ENCODE data around the gene G2E3. TPM values are rescaled to one million over a fixed set of nuclear protein-coding genes. Genes with fewer than 3 reads are reported as not detected.

G2E3 gene
- total RNA-seq, 1 experiment from 2014 or later: 51.5 TPM

GRCh38 chr14:30614155-30614554 lies 55.2 kb downstream of the G2E3 start:
- TF ChIP-seq EZH2 (IDR thresholded peaks at IDR 0.05; ENCODE audit: borderline replicate concordance, low read depth, low read length, poor library complexity, severe bottlenecking): no peak
- TF ChIP-seq, protein P1, sequence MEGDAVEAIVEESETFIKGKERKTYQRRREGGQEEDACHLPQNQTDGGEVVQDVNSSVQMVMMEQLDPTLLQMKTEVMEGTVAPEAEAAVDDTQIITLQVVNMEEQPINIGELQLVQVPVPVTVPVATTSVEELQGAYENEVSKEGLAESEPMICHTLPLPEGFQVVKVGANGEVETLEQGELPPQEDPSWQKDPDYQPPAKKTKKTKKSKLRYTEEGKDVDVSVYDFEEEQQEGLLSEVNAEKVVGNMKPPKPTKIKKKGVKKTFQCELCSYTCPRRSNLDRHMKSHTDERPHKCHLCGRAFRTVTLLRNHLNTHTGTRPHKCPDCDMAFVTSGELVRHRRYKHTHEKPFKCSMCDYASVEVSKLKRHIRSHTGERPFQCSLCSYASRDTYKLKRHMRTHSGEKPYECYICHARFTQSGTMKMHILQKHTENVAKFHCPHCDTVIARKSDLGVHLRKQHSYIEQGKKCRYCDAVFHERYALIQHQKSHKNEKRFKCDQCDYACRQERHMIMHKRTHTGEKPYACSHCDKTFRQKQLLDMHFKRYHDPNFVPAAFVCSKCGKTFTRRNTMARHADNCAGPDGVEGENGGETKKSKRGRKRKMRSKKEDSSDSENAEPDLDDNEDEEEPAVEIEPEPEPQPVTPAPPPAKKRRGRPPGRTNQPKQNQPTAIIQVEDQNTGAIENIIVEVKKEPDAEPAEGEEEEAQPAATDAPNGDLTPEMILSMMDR (conservative IDR thresholded peaks at IDR 0.05; ENCODE audit: low read depth, low read length): no peak
- no peak for DNase-seq (ENCODE audit: low spot score)
- POLR2A ChIA-PET (ENCODE audit: low non-redundant PET): no interaction called here
- no peak overlapping the region for H3K27ac ChIP-seq (ENCODE audit: low read depth, low read length, poor library complexity, severe bottlenecking)
- no peaks in the 10 kb centered on the region for H3K9me3 ChIP-seq (ENCODE audit: low read depth, low read length, poor library complexity, severe bottlenecking)
- no peak overlapping the region for H3K4me3 ChIP-seq (ENCODE audit: low read depth, low read length, poor library complexity, severe bottlenecking)
- BruUV-seq (replicated peaks): no TSS peak
- H3K4me1 ChIP-seq (ENCODE audit: insufficient read depth, low read length, poor library complexity, severe bottlenecking): no peaks in the 10 kb centered on the region
- intact Hi-C loops (cut with micrococcal nuclease; ENCODE audit: unreplicated experiment): loop anchor here (10.0 kb wide), 1 partner anchor 389 kb away; no protein-coding TSS in a partner anchor
- peaks cover 44% of the 10 kb centered on the region for H3K36me3 ChIP-seq (ENCODE audit: insufficient read depth, low read length, poor library complexity, severe bottlenecking)
- CTCF ChIA-PET: no interaction called here
- H3K27me3 ChIP-seq (replicated peaks; ENCODE audit: insufficient read depth, low read depth, low read length, poor library complexity): no peaks in the 10 kb centered on the region

- no peak overlapping the region for H3K27ac ChIP-seq (ENCODE audit: low read depth, low read length, poor library complexity, severe bottlenecking)
- no peaks in the 10 kb centered on the region for H3K9me3 ChIP-seq (ENCODE audit: low read depth, low read length, poor library complexity, severe bottlenecking)
- BruUV-seq (replicated peaks): no TSS peak
- intact Hi-C loops (cut with micrococcal nuclease; ENCODE audit: unreplicated experiment): no loop called here
- H3K27me3 ChIP-seq (replicated peaks; ENCODE audit: insufficient read depth, low read depth, low read length, poor library complexity): no peaks in the 10 kb centered on the region
- no peak overlapping the region for H3K4me3 ChIP-seq (ENCODE audit: low read depth, low read length, poor library complexity, severe bottlenecking)
- H3K4me1 ChIP-seq (ENCODE audit: insufficient read depth, low read length, poor library complexity, severe bottlenecking): no peaks in the 10 kb centered on the region
- POLR2A ChIA-PET (ENCODE audit: low non-redundant PET): no interaction called here
- peaks cover 26% of the 10 kb centered on the region for H3K36me3 ChIP-seq (ENCODE audit: insufficient read depth, low read length, poor library complexity, severe bottlenecking)
- CTCF ChIA-PET: no interaction called here
- TF ChIP-seq, protein P1 (conservative IDR thresholded peaks at IDR 0.05; ENCODE audit: low read depth, low read length): no peak
- TF ChIP-seq EZH2 (IDR thresholded peaks at IDR 0.05; ENCODE audit: borderline replicate concordance, low read depth, low read length, poor library complexity, severe bottlenecking): no peak
- peak; percentile 40 for DNase-seq (ENCODE audit: low spot score)
Observed at GRCh38 chr14:30620178-30620577, 61.2 kb downstream of the G2E3 start.

- peak overlapping the region; percentile 69 for H3K4me3 ChIP-seq (ENCODE audit: low read depth, low read length, poor library complexity, severe bottlenecking)
- ChIA-PET CTCF (no interaction called here), POLR2A (ENCODE audit: low non-redundant PET) (interaction anchor here (0.7 kb wide), 1 partner anchor 46 kb away, joined by 6 read pairs; no protein-coding TSS in a partner anchor)
- intact Hi-C loops (cut with micrococcal nuclease; ENCODE audit: unreplicated experiment): no loop called here
- TF ChIP-seq EZH2 (IDR thresholded peaks at IDR 0.05; ENCODE audit: borderline replicate concordance, low read depth, low read length, poor library complexity, severe bottlenecking): no peak
- TF ChIP-seq, protein P1 (conservative IDR thresholded peaks at IDR 0.05; ENCODE audit: low read depth, low read length): no peak
- H3K36me3 ChIP-seq (ENCODE audit: insufficient read depth, low read length, poor library complexity, severe bottlenecking): peaks cover 14% of the 10 kb centered on the region
- H3K9me3 ChIP-seq (ENCODE audit: low read depth, low read length, poor library complexity, severe bottlenecking): no peaks in the 10 kb centered on the region
- peak; percentile 21 for DNase-seq (ENCODE audit: low spot score)
- H3K27ac ChIP-seq (ENCODE audit: low read depth, low read length, poor library complexity, severe bottlenecking): peak overlapping the region; percentile 93
- H3K27me3 ChIP-seq (replicated peaks; ENCODE audit: insufficient read depth, low read depth, low read length, poor library complexity): no peaks in the 10 kb centered on the region
- BruUV-seq (replicated peaks): TSS peak; percentile 95
- H3K4me1 ChIP-seq (ENCODE audit: insufficient read depth, low read length, poor library complexity, severe bottlenecking): peaks cover 6% of the 10 kb centered on the region
Observed at GRCh38 chr14:30621354-30621939, 62.5 kb downstream of the G2E3 start.
